Right atrium auricular region (tissue), 2 donors: ENCODE measurements around the gene CRABP1. TPM values are rescaled to one million over a fixed set of nuclear protein-coding genes. Genes with fewer than 3 reads are reported as not detected.

Source experiments
- DNase-seq: peaks from one replicate; pipeline ENCODE4 v3.0.0-alpha.2; 2019; ENCODE audit warnings: low spot score
- H3K27ac ChIP-seq, 2 donors: fragments of 200-600 bp; sonication (generic); 1 replicate in 1 of 2; 2 replicates in 1 of 2; pipeline ENCODE4 v1.5.1; 2016 to 2019
- H3K27me3 ChIP-seq, 2 donors: fragments of 200-600 bp; sonication (generic); one replicate each; pipeline versions ENCODE4 v1.5.1 to v1.6.0; 2017 to 2019
- H3K36me3 ChIP-seq: fragments of 200-600 bp; sonication (generic); one replicate; pipeline ENCODE4 v1.5.1; 2016
- H3K4me1 ChIP-seq, 2 donors: fragments of 200-600 bp; sonication (generic); one replicate each; pipeline versions ENCODE4 v1.5.1 to v1.6.0; 2017 to 2019
- H3K4me3 ChIP-seq, 2 donors: fragments of 200-600 bp; sonication (generic); 1 replicate in 1 of 2; 2 replicates in 1 of 2; pipeline ENCODE4 v1.5.1; 2017 to 2019; ENCODE audit warnings: mild to moderate bottlenecking in 1 of 2, moderate library complexity in 1 of 2
- H3K9me3 ChIP-seq, 2 donors: fragments of 200-600 bp; sonication (generic); one replicate each; pipeline ENCODE4 v1.5.1; 2019
- CTCF ChIP-seq, 2 donors: fragments of 200-600 bp; sonication (generic); IDR thresholded peaks; one replicate each; pipeline ENCODE4 v1.5.1; 2019; ENCODE audit warnings: antibody characterized with exemption in 2 of 2
- total RNA-seq, 2 donors: library from RNA; depleted of rRNA; stranded (reverse); fragments of >200 nt; gene quantifications; one replicate each; pipeline ENCODE4 v1.1.0, GENCODE V29; 2016

Gene CRABP1
- total RNA-seq, 2 donors from 2014 or later = not detected

DNA sequence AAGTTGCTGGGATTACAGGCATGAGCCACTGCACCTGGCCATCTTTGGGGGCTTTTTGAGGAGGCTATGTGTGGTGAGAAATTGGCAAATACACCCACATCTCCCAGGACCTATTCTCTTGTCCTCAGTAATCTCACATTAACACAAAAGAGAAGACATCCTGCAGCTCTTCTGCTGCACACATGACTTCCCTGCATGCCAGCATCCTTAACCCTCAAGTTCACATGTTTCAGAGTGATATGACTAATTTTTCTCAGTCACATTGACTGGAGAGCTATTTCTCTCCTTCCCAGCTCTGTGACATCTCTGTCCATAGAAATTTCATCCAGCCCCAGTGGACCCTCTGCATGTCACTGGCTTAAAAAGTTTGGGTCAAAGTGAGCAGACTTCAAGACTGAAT lies 38.8 kb upstream of the CRABP1 start:
- Histone ChIP-seq H3K27ac (no peak overlapping the region), H3K4me1 (peaks cover 0 to 13% of the 10 kb centered on the region in 2 donors), H3K9me3 (no peaks in the 10 kb centered on the region), H3K27me3 (no peaks in the 10 kb centered on the region), H3K4me3 (no peak overlapping the region), H3K36me3 (no peaks in the 10 kb centered on the region)
- DNase-seq = no peak
- no peak for TF ChIP-seq CTCF (IDR thresholded peaks at IDR 0.05)

- no peaks in the 10 kb centered on the region for H3K9me3 ChIP-seq
- TF ChIP-seq CTCF (IDR thresholded peaks at IDR 0.05) = no peak
- H3K27me3 ChIP-seq = no peaks in the 10 kb centered on the region
- H3K4me3 ChIP-seq = no peak overlapping the region
- no peaks in the 10 kb centered on the region for H3K36me3 ChIP-seq
- peaks cover 0 to 13% of the 10 kb centered on the region in 2 donors for H3K4me1 ChIP-seq
- H3K27ac ChIP-seq = no peak overlapping the region
- DNase-seq = no peak
These were observed 38.3 kb upstream of the CRABP1 start for GRCh38 chr15:78301828-78302227.

GRCh38 chr15:78302579-78303312 lies 37.4 kb upstream of the CRABP1 start:
- Histone ChIP-seq H3K4me3 (no peak overlapping the region), H3K27me3 (no peaks in the 10 kb centered on the region), H3K4me1 (peaks cover 0 to 13% of the 10 kb centered on the region in 2 donors), H3K27ac (no peak overlapping the region), H3K9me3 (no peaks in the 10 kb centered on the region), H3K36me3 (no peaks in the 10 kb centered on the region)
- DNase-seq = no peak
- TF ChIP-seq CTCF (IDR thresholded peaks at IDR 0.05) = no peak

DNA sequence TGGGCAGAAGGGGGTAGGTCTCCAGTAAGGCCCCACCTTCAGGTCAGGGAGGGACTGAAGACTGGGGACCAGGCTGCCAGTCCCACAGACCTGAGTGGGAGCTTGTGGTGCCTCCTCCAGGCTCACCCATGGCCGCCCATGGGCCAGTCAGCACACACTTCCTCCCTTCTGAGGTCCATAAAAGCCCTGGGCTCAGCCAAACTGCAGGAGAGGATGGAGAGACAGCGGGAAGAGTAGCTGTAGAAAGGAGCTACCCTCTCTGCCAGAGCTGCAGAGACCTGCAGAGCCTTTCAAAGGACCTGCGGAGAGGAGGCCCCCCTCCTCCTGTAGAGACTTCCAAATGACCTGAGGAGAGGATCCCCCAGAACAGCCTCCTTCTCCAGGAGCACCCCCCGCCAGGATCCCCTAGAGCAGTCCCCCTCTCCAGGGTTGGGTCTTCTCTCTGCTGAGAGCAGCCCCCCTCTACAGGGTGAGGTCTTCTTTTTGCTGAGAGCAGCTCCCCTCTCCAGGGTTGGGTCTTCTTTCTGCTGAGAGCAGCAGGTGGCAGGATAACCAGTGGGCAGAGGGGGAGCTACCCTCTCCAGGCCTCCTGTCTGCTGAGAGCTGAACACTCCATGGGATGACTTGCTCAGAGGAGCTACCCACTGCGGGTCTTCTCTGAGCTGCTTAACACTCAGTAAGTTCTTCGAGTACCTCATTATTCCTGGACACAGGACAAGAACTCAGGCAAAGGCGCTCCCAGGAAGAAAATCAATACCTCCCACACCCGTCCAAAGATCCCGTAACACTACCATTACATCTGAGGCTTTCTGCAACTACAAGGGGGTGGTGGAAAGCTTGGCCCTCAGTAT lies 35.7 kb upstream of the CRABP1 start:
- H3K4me3 ChIP-seq = no peak overlapping the region
- H3K9me3 ChIP-seq = no peaks in the 10 kb centered on the region
- H3K27ac ChIP-seq = no peak overlapping the region
- H3K36me3 ChIP-seq = no peaks in the 10 kb centered on the region
- no peak for TF ChIP-seq CTCF (IDR thresholded peaks at IDR 0.05)
- H3K27me3 ChIP-seq = no peaks in the 10 kb centered on the region
- no peaks in the 10 kb centered on the region for H3K4me1 ChIP-seq
- no peak for DNase-seq

DNA sequence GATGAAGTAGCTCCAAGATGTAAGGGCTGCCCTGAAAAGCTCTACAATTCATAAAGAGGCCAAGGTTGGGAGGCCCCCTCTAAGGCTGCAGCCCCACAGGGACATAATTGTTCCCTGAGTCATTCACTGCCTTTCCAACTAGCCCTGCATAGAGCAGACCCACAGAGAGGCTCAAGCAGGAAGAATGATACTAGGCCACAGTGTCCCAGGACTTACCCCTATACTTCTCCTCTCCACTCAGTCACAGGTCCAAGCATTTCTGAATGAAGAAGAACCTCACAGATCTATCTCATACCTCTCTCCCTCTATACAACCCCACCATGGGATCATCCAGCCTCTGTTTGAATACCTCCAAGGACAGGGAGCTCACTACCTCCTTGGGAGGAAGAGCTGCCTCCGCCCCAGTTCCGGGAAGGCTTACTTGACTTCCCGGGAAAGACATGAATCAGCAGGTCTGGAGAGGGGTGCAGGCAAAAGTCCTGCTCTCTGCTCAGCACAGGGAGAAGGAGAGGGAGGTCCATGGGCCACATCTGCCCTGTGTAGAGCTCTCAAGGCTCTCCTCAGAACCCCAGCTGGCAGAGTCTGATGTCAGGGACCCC lies 33.9 kb upstream of the CRABP1 start:
- no peak for TF ChIP-seq CTCF (IDR thresholded peaks at IDR 0.05)
- Histone ChIP-seq H3K27me3 (no peaks in the 10 kb centered on the region), H3K4me3 (no peak overlapping the region), H3K36me3 (no peaks in the 10 kb centered on the region), H3K4me1 (no peaks in the 10 kb centered on the region), H3K27ac (no peak overlapping the region), H3K9me3 (no peaks in the 10 kb centered on the region)
- no peak for DNase-seq
